Measurements from ENCODE around the gene ANKRD2. TPM values are rescaled to one million over a fixed set of nuclear protein-coding genes. Genes with fewer than 3 reads are reported as not detected.

The ANKRD2 gene
- total and polyA plus RNA-seq, 2 donors (not counting 3 experiments of a cell fraction or from before 2014, with no cell fraction given), result 1.6 to 1.8 TPM

DNA sequence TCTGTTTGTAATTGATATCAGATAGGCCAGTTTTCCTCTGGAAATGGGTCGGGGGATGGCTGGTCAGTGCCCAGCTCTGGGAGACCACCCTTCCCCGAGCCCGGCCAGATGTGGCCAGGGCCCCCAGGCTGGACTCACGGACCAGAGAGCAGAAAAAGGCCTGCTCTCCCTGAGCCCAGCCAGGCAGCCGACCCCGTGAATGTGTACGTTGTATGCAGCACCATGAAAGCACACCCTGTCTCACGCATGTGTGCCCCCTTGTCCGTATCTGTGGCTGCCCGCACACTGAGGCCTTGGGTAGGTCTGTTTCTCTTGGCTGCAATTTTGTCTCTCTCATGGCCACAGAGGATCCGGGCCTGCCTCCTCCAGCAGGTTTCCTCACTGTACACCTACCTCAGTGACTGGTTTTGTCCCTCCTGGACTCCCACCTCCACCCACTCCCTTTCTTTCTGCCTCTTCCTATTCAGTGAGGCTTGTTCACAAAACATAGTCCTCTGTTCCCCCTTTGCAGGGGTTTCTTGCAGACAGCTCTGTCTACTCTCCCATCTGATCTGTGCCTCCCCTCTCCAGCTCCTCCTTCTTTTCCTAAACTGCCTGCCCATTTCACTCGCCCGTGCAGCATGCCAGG, 23.6 kb upstream of the ANKRD2 start:
- DNase-seq (ENCODE audit: low read depth, low spot score) (no peak), FAIRE-seq (no peak)
- Histone ChIP-seq H3K36me3 (ENCODE audit: control insufficient read depth in 2 of 2, extremely low read depth in 1 of 2, insufficient read depth in 2 of 2, low read length in 2 of 2) (peaks cover 0 to 2% of the 10 kb centered on the region in 2 experiments), H3K27ac (ENCODE audit: insufficient read depth, low read depth, low read length) (no peak overlapping the region), H3K79me2 (ENCODE audit: control insufficient read depth, insufficient read depth, low read length) (no peaks in the 10 kb centered on the region), H3K4me3 (replicated peaks in 1 of 3; ENCODE audit: insufficient read depth in 1 of 3, low read depth in 1 of 3, low read length in 3 of 3) (no peak overlapping the region), H3K4me1 (ENCODE audit: control insufficient read depth, extremely low read depth, insufficient read depth, low read length) (peaks cover 19% of the 10 kb centered on the region), H3K9ac (replicated peaks; ENCODE audit: extremely low read depth, insufficient read depth, low read length) (no peak overlapping the region), H3K9me1 (replicated peaks; ENCODE audit: control insufficient read depth, extremely low read depth, insufficient read depth, low read length) (no peaks in the 10 kb centered on the region), H4K20me1 (replicated peaks; ENCODE audit: control insufficient read depth, extremely low read depth, insufficient read depth, low read length) (no peaks in the 10 kb centered on the region), H2AFZ (ENCODE audit: low read depth, low read length) (no peak overlapping the region), H3K9me3 (replicated peaks; ENCODE audit: control insufficient read depth, insufficient read depth, low read length) (no peaks in the 10 kb centered on the region), H3K27me3 (ENCODE audit: control insufficient read depth in 2 of 2, insufficient read depth in 2 of 2, low read length in 2 of 2) (no peaks in the 10 kb centered on the region), H3K4me2 (ENCODE audit: insufficient read depth, low read length) (no peak overlapping the region)
- ChIA-PET POLR2A (no interaction called here), CTCF (interaction anchor here (6.6 kb wide), 1 partner anchor 15 kb away, joined by 159 read pairs; no protein-coding TSS in a partner anchor)
- dilution Hi-C loops (cut with MboI; ENCODE audit: extremely low pct_ligation_motif_present, low sequenced_read_pairs), result no loop called here
- intact Hi-C loops (cut with micrococcal nuclease), result no loop called here
- TF ChIP-seq POLR2AphosphoS5 (IDR thresholded peaks at IDR 0.05; ENCODE audit: insufficient read depth, low read depth, low read length), result no peak
- TF ChIP-seq EZH2 (IDR thresholded peaks at IDR 0.05; ENCODE audit: borderline replicate concordance, low read depth, low read length, severe bottlenecking), result no peak
- no peak for TF ChIP-seq MYC (IDR thresholded peaks at IDR 0.05; ENCODE audit: low read depth, low read length)
- no peak for TF ChIP-seq GATA2 (IDR thresholded peaks at IDR 0.05; ENCODE audit: insufficient read depth, insufficient read length, low read depth, low read length)
- TF ChIP-seq, protein P1, sequence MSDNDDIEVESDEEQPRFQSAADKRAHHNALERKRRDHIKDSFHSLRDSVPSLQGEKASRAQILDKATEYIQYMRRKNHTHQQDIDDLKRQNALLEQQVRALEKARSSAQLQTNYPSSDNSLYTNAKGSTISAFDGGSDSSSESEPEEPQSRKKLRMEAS (IDR thresholded peaks at IDR 0.05; ENCODE audit: insufficient read depth, insufficient read length), result no peak
- no peak for TF ChIP-seq JUN (IDR thresholded peaks at IDR 0.05; ENCODE audit: borderline replicate concordance, insufficient read depth, insufficient read length, low read depth)
- TF ChIP-seq POLR2A (IDR thresholded peaks at IDR 0.05; ENCODE audit: low read depth, low read length), result no peak
- no peak for TF ChIP-seq FOS (IDR thresholded peaks at IDR 0.05; ENCODE audit: borderline replicate concordance, insufficient read depth, low read length)
- TF ChIP-seq, protein P2, sequence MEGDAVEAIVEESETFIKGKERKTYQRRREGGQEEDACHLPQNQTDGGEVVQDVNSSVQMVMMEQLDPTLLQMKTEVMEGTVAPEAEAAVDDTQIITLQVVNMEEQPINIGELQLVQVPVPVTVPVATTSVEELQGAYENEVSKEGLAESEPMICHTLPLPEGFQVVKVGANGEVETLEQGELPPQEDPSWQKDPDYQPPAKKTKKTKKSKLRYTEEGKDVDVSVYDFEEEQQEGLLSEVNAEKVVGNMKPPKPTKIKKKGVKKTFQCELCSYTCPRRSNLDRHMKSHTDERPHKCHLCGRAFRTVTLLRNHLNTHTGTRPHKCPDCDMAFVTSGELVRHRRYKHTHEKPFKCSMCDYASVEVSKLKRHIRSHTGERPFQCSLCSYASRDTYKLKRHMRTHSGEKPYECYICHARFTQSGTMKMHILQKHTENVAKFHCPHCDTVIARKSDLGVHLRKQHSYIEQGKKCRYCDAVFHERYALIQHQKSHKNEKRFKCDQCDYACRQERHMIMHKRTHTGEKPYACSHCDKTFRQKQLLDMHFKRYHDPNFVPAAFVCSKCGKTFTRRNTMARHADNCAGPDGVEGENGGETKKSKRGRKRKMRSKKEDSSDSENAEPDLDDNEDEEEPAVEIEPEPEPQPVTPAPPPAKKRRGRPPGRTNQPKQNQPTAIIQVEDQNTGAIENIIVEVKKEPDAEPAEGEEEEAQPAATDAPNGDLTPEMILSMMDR (IDR thresholded peaks at IDR 0.05; ENCODE audit: extremely low read depth in 1 of 2, insufficient read depth in 1 of 2, low read depth in 1 of 2, low read length in 2 of 2), result no peak
- BruUV-seq (replicated peaks), result no TSS peak

Data from endothelial cell of umbilical vein (primary cell).